WTC11 (cell line): ENCODE data around the gene TUBB2A. TPM values are rescaled to one million over a fixed set of nuclear protein-coding genes. Genes with fewer than 3 reads are reported as not detected.
A peak's percentile ranks its signal among the peaks of the same experiment; 100 is the strongest.
"Not testable (repeated sequence)": the region's sequence is repeated elsewhere in the genome, so short reads cannot be mapped to it uniquely, and the experiment has no call there.

Experiments used
- ATAC-seq: fragments of 200-7000 bp; cut with Tn5 transposase; 2 replicates; pipeline ENCODE4 v1.10.0; 2021; ENCODE audit warnings: mild to moderate bottlenecking, moderate library complexity
- CTCF ChIA-PET: fragments of 300-600 bp; sonication (Branson Sonifier 250); formaldehyde crosslinking; loops from one replicate; lab custom pipeline; 2021; ENCODE audit warnings: antibody characterized with exemption; lab: Charles Lee
- POLR2A ChIA-PET: fragments of 350-600 bp; sonication (Branson Sonifier 250); formaldehyde crosslinking; loops from one replicate; lab custom pipeline; 2021; ENCODE audit warnings: antibody characterized with exemption; lab: Charles Lee
- DNase-seq: peaks from one replicate; pipeline ENCODE4 v3.0.0; 2021; ENCODE audit warnings: low spot score
- H3K27ac Mint-ChIP-seq: 2 replicates; pipeline ENCODE4 v1.8.0; 2021; ENCODE audit warnings: mixed read lengths
- H3K27me3 Mint-ChIP-seq: 2 replicates; pipeline ENCODE4 v1.8.0; 2021; ENCODE audit warnings: low read depth, mild to moderate bottlenecking, moderate library complexity, mixed read lengths
- H3K36me3 Mint-ChIP-seq: 2 replicates; pipeline ENCODE4 v1.8.0; 2021; ENCODE audit warnings: mixed read lengths
- H3K4me1 Mint-ChIP-seq: 2 replicates; pipeline ENCODE4 v1.8.0; 2022; ENCODE audit warnings: mixed read lengths
- H3K4me3 Mint-ChIP-seq: 2 replicates; pipeline ENCODE4 v1.8.0; 2021; ENCODE audit warnings: mild to moderate bottlenecking, moderate library complexity, mixed read lengths
- H3K9me3 Mint-ChIP-seq: 2 replicates; pipeline ENCODE4 v1.8.0; 2021; ENCODE audit warnings: mixed read lengths
- CBFB ChIP-seq: sonication (generic); formaldehyde crosslinking; IDR thresholded peaks from 2 replicates; pipeline ENCODE4 v1.8.1; 2022; ENCODE audit warnings: mild to moderate bottlenecking, low read depth, missing genetic modification reagents
- CTCF ChIP-seq: fragments of 200-600 bp; IDR thresholded peaks from 2 replicates; pipeline ENCODE4 v1.8.0; 2022; ENCODE audit warnings: antibody characterized with exemption
- E2F1 ChIP-seq: sonication (generic); formaldehyde crosslinking; IDR thresholded peaks from 2 replicates; pipeline ENCODE4 v1.8.0; 2022; ENCODE audit warnings: mild to moderate bottlenecking, missing genetic modification reagents
- GABPB1 ChIP-seq: sonication (generic); formaldehyde crosslinking; IDR thresholded peaks from 2 replicates; pipeline ENCODE4 v1.8.1; 2023; ENCODE audit warnings: mild to moderate bottlenecking, missing genetic modification reagents
- IRF1 ChIP-seq: sonication (generic); formaldehyde crosslinking; IDR thresholded peaks from 2 replicates; pipeline ENCODE4 v1.8.0; 2023; ENCODE audit warnings: missing genetic modification reagents
- MLX ChIP-seq: sonication (generic); formaldehyde crosslinking; IDR thresholded peaks from 2 replicates; pipeline ENCODE4 v1.8.1; 2023; ENCODE audit warnings: mild to moderate bottlenecking, missing genetic modification reagents, moderate library complexity
- NR3C1 ChIP-seq: sonication (generic); formaldehyde crosslinking; conservative IDR thresholded peaks from 2 replicates; pipeline ENCODE4 v1.8.1; 2023; ENCODE audit warnings: low read depth, mild to moderate bottlenecking, missing genetic modification reagents
- RELA ChIP-seq: sonication (generic); formaldehyde crosslinking; IDR thresholded peaks from 2 replicates; pipeline ENCODE4 v1.8.1; 2022; ENCODE audit warnings: missing genetic modification reagents, mild to moderate bottlenecking, borderline replicate concordance
- SMAD3 ChIP-seq: sonication (generic); formaldehyde crosslinking; IDR thresholded peaks from 2 replicates; pipeline ENCODE4 v1.8.0; 2022; ENCODE audit warnings: missing genetic modification reagents, mild to moderate bottlenecking, borderline replicate concordance
- SMAD4 ChIP-seq: sonication (generic); formaldehyde crosslinking; IDR thresholded peaks from 2 replicates; pipeline ENCODE4 v1.8.0; 2022; ENCODE audit warnings: mild to moderate bottlenecking, missing genetic modification reagents
- STAT6 ChIP-seq: sonication (generic); formaldehyde crosslinking; conservative IDR thresholded peaks from 2 replicates; pipeline ENCODE4 v1.8.1; 2023; ENCODE audit warnings: mild to moderate bottlenecking, low read depth, missing genetic modification reagents, moderate library complexity
- TCF7 ChIP-seq: sonication (generic); formaldehyde crosslinking; IDR thresholded peaks from 2 replicates; pipeline ENCODE4 v1.8.0; 2022; ENCODE audit warnings: mild to moderate bottlenecking, low read depth, missing genetic modification reagents, moderate library complexity
- ZNF121 ChIP-seq: sonication (generic); formaldehyde crosslinking; IDR thresholded peaks from 2 replicates; pipeline ENCODE4 v1.8.0; 2023; ENCODE audit warnings: missing genetic modification reagents
- total RNA-seq: library from RNA; stranded (reverse); gene quantifications from 3 replicates; pipeline ENCODE4 v1.2.3, GENCODE V29; 2021

The TUBB2A gene
- total RNA-seq, 1 experiment from 2014 or later, result 357 TPM

- no peak for ATAC-seq
These were observed 19.0 kb downstream of the TUBB2A start for GRCh38 chr6:3138341-3138740.

GRCh38 chr6:3137873-3138272, 19.5 kb downstream of the TUBB2A start:
- peaks cover 30% of the 10 kb centered on the region for H3K4me1 Mint-ChIP-seq
- DNase-seq, ATAC-seq, H3K27ac Mint-ChIP-seq, CTCF ChIA-PET, POLR2A ChIA-PET, H3K27me3 Mint-ChIP-seq, H3K4me3 Mint-ChIP-seq, H3K9me3 Mint-ChIP-seq: not testable (repeated sequence)
- TF ChIP-seq GABPB1 (CRISPR knock-in tag), result peak; percentile 48; the same call in 1 of the 2 replicates
- H3K36me3 Mint-ChIP-seq, result peaks cover 56% of the 10 kb centered on the region

More at GRCh38 chr6:3138341-3138740, 19.0 kb downstream of the TUBB2A start:
- Mint-ChIP-seq H3K27me3 (no peaks in the 10 kb centered on the region), H3K27ac (no peak overlapping the region), H3K9me3 (no peaks in the 10 kb centered on the region), H3K4me3 (no peak overlapping the region), H3K36me3 (peaks cover 60% of the 10 kb centered on the region), H3K4me1 (peaks cover 32% of the 10 kb centered on the region)
- ChIA-PET CTCF (interaction anchor here (1.2 kb wide), 1 partner anchor 13 kb away, joined by 3 read pairs; no protein-coding TSS in a partner anchor), POLR2A (no interaction called here)
- TF ChIP-seq MLX (CRISPR knock-in tag) (no peak), TCF7 (CRISPR knock-in tag) (no peak)
- no peak for DNase-seq

GRCh38 chr6:3137057-3137777, 20.1 kb downstream of the TUBB2A start:
- DNase-seq (no peak), ATAC-seq (no peak)
- Mint-ChIP-seq H3K4me1 (peaks cover 27% of the 10 kb centered on the region), H3K36me3 (peaks cover 63% of the 10 kb centered on the region), H3K9me3 (no peaks in the 10 kb centered on the region), H3K27me3 (no peaks in the 10 kb centered on the region), H3K27ac (peak overlapping the region; percentile 41; the same call in 1 of the 2 replicates), H3K4me3 (no peak overlapping the region)
- ChIA-PET POLR2A (no interaction called here), CTCF (interaction anchor here (1.9 kb wide), 1 partner anchor 114 kb away, joined by 9 read pairs; no protein-coding TSS in a partner anchor)
- TF ChIP-seq SMAD3 (CRISPR knock-in tag), result no peak
- no peak for TF ChIP-seq NR3C1 (CRISPR knock-in tag)
- no peak for TF ChIP-seq SMAD4 (CRISPR knock-in tag)
- no peak for TF ChIP-seq STAT6 (CRISPR knock-in tag)
- no peak for TF ChIP-seq CTCF
- TF ChIP-seq ZNF121 (CRISPR knock-in tag), result no peak
- TF ChIP-seq CBFB (CRISPR knock-in tag), result no peak
- no peak for TF ChIP-seq RELA (CRISPR knock-in tag)
- no peak for TF ChIP-seq IRF1 (CRISPR knock-in tag)
- no peak for TF ChIP-seq E2F1
